HEK293T (cell line): ENCODE results near the gene MYH1.

Source experiments
- CTCF ChIA-PET: fragments of 350-600 bp; formaldehyde crosslinking; extraction: SDS; loops from one replicate; lab custom pipeline; 2021; ENCODE audit warnings: antibody characterized with exemption, inconsistent platforms; lab: Yijun Ruan, JAX
- POLR2A ChIA-PET: fragments of 350-600 bp; formaldehyde crosslinking; extraction: SDS; loops from one replicate; lab custom pipeline; 2020; ENCODE audit warnings: antibody characterized with exemption, inconsistent platforms; lab: Yijun Ruan, JAX
- DNase-seq: peaks from one replicate; pipeline ENCODE4 v3.0.0; 2012; ENCODE audit warnings: mixed read lengths; ENCODE audit errors: extremely low spot score
- ARNT ChIP-seq: fragments of 450-650 bp; IDR thresholded peaks from 2 replicates; pipeline ENCODE4 v1.6.1; 2017; ENCODE audit warnings: mild to moderate bottlenecking
- BHLHE40 ChIP-seq: fragments of 450-650 bp; IDR thresholded peaks from 2 replicates; pipeline ENCODE4 v1.6.1; 2016; ENCODE audit warnings: mild to moderate bottlenecking, moderate library complexity, borderline replicate concordance
- CTBP1 ChIP-seq: fragments of 450-650 bp; IDR thresholded peaks from 2 replicates; pipeline ENCODE4 v1.6.1; 2016; ENCODE audit warnings: borderline replicate concordance
- ELF4 ChIP-seq: fragments of 450-650 bp; IDR thresholded peaks from 2 replicates; pipeline ENCODE4 v1.6.1; 2017; ENCODE audit warnings: antibody characterized with exemption
- FOXA1 ChIP-seq: fragments of 450-650 bp; IDR thresholded peaks from 2 replicates; pipeline ENCODE4 v1.6.1; 2016; ENCODE audit warnings: mild to moderate bottlenecking
- FOXK2 ChIP-seq: fragments of 450-650 bp; IDR thresholded peaks from 2 replicates; pipeline ENCODE4 v1.6.1; 2016; ENCODE audit warnings: mild to moderate bottlenecking
- FOXM1 ChIP-seq: fragments of 450-650 bp; IDR thresholded peaks from 2 replicates; pipeline ENCODE4 v1.6.1; 2017; ENCODE audit warnings: mild to moderate bottlenecking, borderline replicate concordance
- HDGF ChIP-seq: fragments of 450-650 bp; IDR thresholded peaks from 2 replicates; pipeline ENCODE4 v1.6.1; 2017; ENCODE audit warnings: antibody characterized with exemption, borderline replicate concordance
- L3MBTL2 ChIP-seq: fragments of 450-650 bp; conservative IDR thresholded peaks from 2 replicates; pipeline ENCODE4 v1.6.1; 2016; ENCODE audit warnings: mild to moderate bottlenecking
- LEF1 ChIP-seq: fragments of 450-650 bp; IDR thresholded peaks from 2 replicates; pipeline ENCODE4 v1.6.1; 2017; ENCODE audit warnings: mild to moderate bottlenecking, borderline replicate concordance
- NFRKB ChIP-seq: fragments of 450-650 bp; IDR thresholded peaks from 2 replicates; pipeline ENCODE4 v1.6.1; 2016; ENCODE audit warnings: mild to moderate bottlenecking, moderate library complexity
- SP1 ChIP-seq: fragments of 450-650 bp; IDR thresholded peaks from 2 replicates; pipeline ENCODE4 v1.6.1; 2017
- SUZ12 ChIP-seq: fragments of 450-650 bp; IDR thresholded peaks from 2 replicates; pipeline ENCODE4 v1.6.1; 2016; ENCODE audit warnings: mild to moderate bottlenecking
- TARDBP ChIP-seq: fragments of 450-650 bp; IDR thresholded peaks from 2 replicates; pipeline ENCODE4 v1.6.1; 2016
- ZNF384 ChIP-seq: fragments of 450-650 bp; IDR thresholded peaks from 2 replicates; pipeline ENCODE4 v1.6.1; 2016
- TF ChIP-seq, protein P1 (sequence below): fragments of 450-650 bp; IDR thresholded peaks from 2 replicates; pipeline ENCODE4 v1.6.1; 2016

The MYH1 gene

DNA sequence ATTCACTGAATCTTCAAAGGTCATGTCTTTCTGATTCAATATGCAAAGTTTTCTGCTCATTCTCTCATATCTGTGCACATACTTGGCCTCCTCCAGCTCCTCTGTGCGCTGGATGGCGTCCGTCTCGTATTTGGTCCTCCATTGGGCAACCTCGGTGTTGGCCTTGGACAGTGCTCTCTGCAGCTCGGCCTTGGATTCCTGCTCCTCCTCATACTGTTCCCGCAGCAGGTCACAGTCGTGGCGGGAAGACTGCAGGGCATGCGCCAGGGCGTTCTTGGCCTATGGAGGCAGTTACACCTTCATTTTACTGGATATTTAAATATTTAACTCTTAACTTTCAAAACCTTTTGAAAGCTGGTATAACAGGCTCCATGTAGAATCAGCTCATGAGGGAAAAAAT lies 8.2 kb upstream of the MYH1 start:
- TF ChIP-seq SUZ12, result no peak
- TF ChIP-seq, protein P1, sequence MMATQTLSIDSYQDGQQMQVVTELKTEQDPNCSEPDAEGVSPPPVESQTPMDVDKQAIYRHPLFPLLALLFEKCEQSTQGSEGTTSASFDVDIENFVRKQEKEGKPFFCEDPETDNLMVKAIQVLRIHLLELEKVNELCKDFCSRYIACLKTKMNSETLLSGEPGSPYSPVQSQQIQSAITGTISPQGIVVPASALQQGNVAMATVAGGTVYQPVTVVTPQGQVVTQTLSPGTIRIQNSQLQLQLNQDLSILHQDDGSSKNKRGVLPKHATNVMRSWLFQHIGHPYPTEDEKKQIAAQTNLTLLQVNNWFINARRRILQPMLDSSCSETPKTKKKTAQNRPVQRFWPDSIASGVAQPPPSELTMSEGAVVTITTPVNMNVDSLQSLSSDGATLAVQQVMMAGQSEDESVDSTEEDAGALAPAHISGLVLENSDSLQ, result no peak
- no peak for TF ChIP-seq ZNF384
- no peak for TF ChIP-seq ELF4
- no peak for TF ChIP-seq LEF1
- TF ChIP-seq ARNT, result no peak
- TF ChIP-seq FOXK2, result no peak
- no peak for TF ChIP-seq CTBP1
- no peak for TF ChIP-seq TARDBP
- no peak for TF ChIP-seq HDGF
- TF ChIP-seq NFRKB, result no peak
- no peak for TF ChIP-seq FOXM1
- TF ChIP-seq FOXA1, result no peak
- TF ChIP-seq BHLHE40, result no peak
- TF ChIP-seq SP1, result no peak
- no peak for TF ChIP-seq L3MBTL2
- no peak for DNase-seq
- POLR2A ChIA-PET, result no interaction called here
- CTCF ChIA-PET, result no interaction called here

DNA sequence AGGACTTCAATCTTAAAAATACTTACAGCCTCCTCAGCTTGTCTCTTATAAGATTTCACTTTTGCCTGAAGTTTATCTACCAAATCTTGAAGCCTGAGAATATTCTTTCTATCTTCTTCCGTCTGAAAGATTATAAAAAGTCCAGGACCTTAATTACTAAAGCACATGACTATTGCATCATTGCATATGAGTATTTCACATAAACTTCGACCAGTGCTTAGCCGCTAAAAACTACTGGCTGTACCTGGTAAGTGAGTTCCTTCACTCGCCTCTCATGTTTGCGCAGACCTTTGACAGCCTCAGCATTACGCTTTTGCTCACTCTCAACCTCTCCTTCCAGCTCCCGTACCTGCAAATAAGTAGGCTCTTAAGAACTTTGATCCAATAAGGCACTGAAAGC lies 4.7 kb upstream of the MYH1 start:
- DNase-seq, result no peak
- ChIA-PET POLR2A (no interaction called here), CTCF (interaction anchor here (1.0 kb wide), 1 partner anchor 93 kb away, joined by 3 read pairs; no protein-coding TSS in a partner anchor)
- TF ChIP-seq FOXM1, result no peak

DNA sequence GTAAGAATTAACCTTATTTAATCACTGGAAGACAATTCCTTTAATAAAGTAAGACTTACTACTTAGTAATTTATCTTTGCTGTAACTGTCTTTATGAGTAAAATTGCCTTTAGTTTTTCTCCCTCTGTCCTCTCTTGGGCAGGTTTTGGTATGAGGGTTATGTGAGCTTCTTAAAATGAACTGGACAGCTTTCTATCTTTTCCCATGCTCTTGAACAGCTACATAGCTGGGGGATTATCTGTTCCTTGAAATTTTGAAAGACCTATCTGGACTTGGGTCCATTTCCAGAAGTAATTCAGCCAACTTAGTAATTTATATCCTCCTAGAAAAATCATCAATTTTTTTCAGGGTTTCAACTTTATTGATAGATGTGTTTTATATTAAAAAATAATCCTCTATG lies 3.6 kb upstream of the MYH1 start:
- DNase-seq, result no peak
- POLR2A ChIA-PET, result no interaction called here
- CTCF ChIA-PET, result no interaction called here
- no peak for TF ChIP-seq FOXA1
- TF ChIP-seq HDGF, result no peak
- no peak for TF ChIP-seq L3MBTL2
- no peak for TF ChIP-seq NFRKB
- TF ChIP-seq TARDBP, result no peak
- TF ChIP-seq CTBP1, result no peak
- no peak for TF ChIP-seq FOXK2
- TF ChIP-seq ARNT, result no peak
- no peak for TF ChIP-seq SP1

DNA sequence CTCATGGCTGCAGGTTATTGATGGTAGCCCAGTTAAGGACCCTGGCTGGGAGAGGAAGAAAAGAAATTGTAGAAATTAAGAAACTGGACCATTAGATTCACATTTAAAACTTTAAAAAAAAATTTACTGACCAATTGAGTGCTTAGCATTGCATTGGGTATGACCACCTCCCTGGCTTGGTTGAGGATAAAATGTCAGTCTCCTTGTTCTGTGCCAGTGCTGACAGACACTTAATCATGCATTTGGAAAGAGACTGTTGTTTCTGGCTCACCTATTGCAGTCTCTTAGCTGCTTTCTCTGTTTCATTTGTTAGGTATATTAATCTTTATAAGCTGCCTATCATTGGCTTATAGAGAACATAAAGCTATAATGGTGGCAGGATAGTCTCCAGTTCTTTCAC lies 1.7 kb downstream of the MYH1 start:
- ChIA-PET POLR2A (no interaction called here), CTCF (no interaction called here)
- no peak for DNase-seq
- no peak for TF ChIP-seq ZNF384
- TF ChIP-seq L3MBTL2, result no peak
- no peak for TF ChIP-seq SUZ12
- TF ChIP-seq LEF1, result no peak
- TF ChIP-seq FOXM1, result no peak
- TF ChIP-seq NFRKB, result no peak
- no peak for TF ChIP-seq SP1
- no peak for TF ChIP-seq ARNT
- no peak for TF ChIP-seq HDGF
- TF ChIP-seq, protein P1, result no peak
- no peak for TF ChIP-seq ELF4

DNA sequence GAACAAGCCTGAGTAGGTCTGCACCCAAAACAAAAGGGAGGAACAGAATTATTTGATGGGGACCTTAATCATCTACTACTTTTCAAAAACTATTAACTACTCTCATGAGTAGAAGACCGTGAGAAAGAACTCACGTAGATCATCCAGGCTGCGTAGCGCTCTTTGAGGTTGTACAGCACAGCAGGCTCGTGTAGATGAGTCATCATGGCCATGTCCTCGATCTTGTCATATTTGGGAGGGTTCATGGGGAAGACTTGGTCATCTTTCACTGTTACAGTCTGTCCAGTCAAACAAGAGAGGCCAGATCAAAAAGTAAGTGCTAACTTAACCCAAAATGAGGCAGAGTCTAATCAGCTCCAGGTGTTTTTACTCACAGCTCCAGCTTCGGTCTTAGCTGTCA lies 2.3 kb downstream of the MYH1 start:
- POLR2A ChIA-PET, result no interaction called here
- TF ChIP-seq NFRKB (no peak), ELF4 (no peak), FOXA1 (no peak), SUZ12 (no peak), SP1 (no peak)
- DNase-seq, result no peak
- CTCF ChIA-PET, result no interaction called here

DNA sequence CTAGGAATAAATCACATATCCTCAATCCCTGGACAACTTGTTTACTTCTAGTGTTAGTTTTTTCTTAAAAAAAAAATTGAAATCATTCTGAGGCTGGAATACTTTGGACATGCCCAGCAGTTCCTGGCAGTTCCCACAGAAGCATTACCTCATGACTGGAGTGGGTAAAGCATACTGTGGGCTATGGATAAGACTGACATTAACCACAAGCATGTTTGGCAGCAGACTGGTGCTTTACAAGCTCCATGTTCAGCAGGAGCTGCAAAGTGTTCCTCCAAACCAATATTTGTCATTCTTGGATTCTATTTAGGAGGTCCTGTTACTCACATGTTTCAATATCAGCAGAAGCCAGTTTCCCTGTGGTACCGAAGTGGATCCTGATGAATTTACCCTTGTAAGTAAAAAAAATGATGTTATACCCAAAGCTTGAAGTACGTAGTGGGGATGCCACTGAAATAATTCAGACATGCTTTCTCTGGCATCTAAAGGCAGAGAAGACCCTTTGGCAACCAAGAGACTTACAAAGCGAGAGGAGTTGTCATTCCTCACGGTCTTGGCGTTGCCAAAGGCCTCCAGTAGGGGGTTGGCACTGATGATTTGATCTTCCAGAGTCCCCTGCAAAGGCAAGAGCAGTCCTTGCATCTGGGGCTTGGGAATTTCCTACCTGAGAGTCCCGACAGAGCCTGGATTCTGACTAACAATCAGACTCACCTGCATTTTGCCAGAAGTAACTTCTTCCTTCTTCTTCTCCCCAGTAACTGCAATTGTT lies 4.9 kb downstream of the MYH1 start:
- CTCF ChIA-PET, result no interaction called here

More for the DNA sequence above, 4.9 kb downstream of the MYH1 start:
- TF ChIP-seq, protein P1, result no peak
- TF ChIP-seq ARNT, result no peak
- no peak for TF ChIP-seq HDGF
- TF ChIP-seq ELF4, result no peak
- TF ChIP-seq SUZ12, result no peak
- no peak for TF ChIP-seq L3MBTL2
- no peak for TF ChIP-seq FOXM1
- no peak for TF ChIP-seq LEF1
- TF ChIP-seq TARDBP, result no peak
- TF ChIP-seq CTBP1, result no peak
- no peak for TF ChIP-seq ZNF384
- no peak for TF ChIP-seq BHLHE40
- no peak for TF ChIP-seq NFRKB
- TF ChIP-seq FOXK2, result no peak
- no peak for TF ChIP-seq SP1
- TF ChIP-seq FOXA1, result no peak
- DNase-seq, result no peak
- POLR2A ChIA-PET, result no interaction called here
